ENCODE results near the gene MTUS2. TPM values are rescaled to one million over a fixed set of nuclear protein-coding genes. Genes with fewer than 3 reads are reported as not detected.

The MTUS2 gene
- total and polyA plus RNA-seq, 2 experiments from 2014 or later = 0.27 to 0.38 TPM

DNA sequence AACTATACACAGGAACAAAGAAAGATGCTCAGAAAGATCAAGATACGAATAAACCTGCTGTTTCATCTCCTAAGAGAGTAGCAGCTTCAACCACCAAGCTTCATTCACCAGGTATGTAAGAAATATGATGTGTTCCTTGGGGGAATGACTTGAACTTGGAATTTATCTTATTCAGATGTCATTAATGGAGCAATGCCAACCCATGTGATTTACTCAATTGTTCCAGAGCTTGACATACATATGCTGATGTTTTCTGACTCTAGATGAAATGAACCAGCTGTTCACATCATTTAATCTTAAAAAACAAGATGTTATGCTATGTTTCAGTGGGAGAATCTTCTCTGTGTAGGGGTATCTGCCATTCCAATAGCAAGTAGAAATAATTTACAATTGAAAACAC lies 504.5 kb downstream of the MTUS2 start (continued):
- no peak for TF ChIP-seq JUNB (IDR thresholded peaks at IDR 0.05; ENCODE audit: unreplicated experiment)

DNA sequence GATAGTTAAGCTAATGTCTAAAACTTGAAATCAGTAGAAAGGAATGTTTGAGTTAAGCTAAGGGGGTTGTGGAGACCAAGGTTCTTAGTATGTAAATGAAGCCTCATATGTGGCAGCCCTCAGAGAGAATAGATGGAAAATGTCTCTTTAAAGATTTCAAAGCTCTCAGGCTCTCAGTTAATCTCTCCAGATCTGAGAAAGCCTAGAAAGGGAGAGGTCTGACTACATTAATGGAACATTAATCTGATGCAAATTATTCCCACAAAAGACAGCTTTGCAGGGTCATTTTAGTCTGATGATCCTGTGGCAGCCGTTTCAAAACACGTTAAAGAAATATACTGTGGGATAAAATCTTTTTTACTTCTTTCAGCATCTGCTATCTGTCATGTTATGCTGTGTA lies 508.4 kb downstream of the MTUS2 start:
- H3K4me1 Mint-ChIP-seq = no peaks in the 10 kb centered on the region
- Histone ChIP-seq H3K9me2 (ENCODE audit: insufficient read depth) (no peaks in the 10 kb centered on the region), H3K27me3 (ENCODE audit: insufficient read depth) (no peaks in the 10 kb centered on the region), H3K27ac (ENCODE audit: low read depth) (no peak overlapping the region), H3K4me2 (no peak overlapping the region), H3K79me2 (replicated peaks; ENCODE audit: insufficient read depth) (no peaks in the 10 kb centered on the region), H4K20me1 (replicated peaks; ENCODE audit: insufficient read depth) (no peaks in the 10 kb centered on the region), H3K4me3 (no peak overlapping the region), H3K36me3 (ENCODE audit: insufficient read depth) (no peaks in the 10 kb centered on the region; the same call in 1 of the 2 replicates), H2AFZ (no peak overlapping the region), H3F3A (replicated peaks; ENCODE audit: low read depth) (no peaks in the 10 kb centered on the region), H3K4me1 (ENCODE audit: insufficient read depth) (no peaks in the 10 kb centered on the region)
- ATAC-seq (no peak), DNase-seq (ENCODE audit: low spot score) (no peak)
- H3K9me3 Mint-ChIP-seq = peaks cover 18% of the 10 kb centered on the region
- peaks cover 10% of the 10 kb centered on the region; the same call in 2 of the 3 replicates for H3K36me3 Mint-ChIP-seq (ENCODE audit: low read depth)
- no peak overlapping the region for H3K27ac Mint-ChIP-seq
- H3K4me3 Mint-ChIP-seq = no peak overlapping the region
- H3K27me3 Mint-ChIP-seq (ENCODE audit: insufficient read depth, low read depth, poor library complexity) = peaks cover 2% of the 10 kb centered on the region
- TF ChIP-seq, protein P1, sequence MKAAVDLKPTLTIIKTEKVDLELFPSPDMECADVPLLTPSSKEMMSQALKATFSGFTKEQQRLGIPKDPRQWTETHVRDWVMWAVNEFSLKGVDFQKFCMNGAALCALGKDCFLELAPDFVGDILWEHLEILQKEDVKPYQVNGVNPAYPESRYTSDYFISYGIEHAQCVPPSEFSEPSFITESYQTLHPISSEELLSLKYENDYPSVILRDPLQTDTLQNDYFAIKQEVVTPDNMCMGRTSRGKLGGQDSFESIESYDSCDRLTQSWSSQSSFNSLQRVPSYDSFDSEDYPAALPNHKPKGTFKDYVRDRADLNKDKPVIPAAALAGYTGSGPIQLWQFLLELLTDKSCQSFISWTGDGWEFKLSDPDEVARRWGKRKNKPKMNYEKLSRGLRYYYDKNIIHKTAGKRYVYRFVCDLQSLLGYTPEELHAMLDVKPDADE (IDR thresholded peaks at IDR 0.05) = no peak
- TF ChIP-seq EZH2phosphoT487 (IDR thresholded peaks at IDR 0.05; ENCODE audit: unreplicated experiment) (no peak), POLR2AphosphoS5 (IDR thresholded peaks at IDR 0.05; ENCODE audit: low read depth) (no peak), ZNF331 (CRISPR knock-in tag; IDR thresholded peaks at IDR 0.05; ENCODE audit: low read depth) (no peak), JUNB (IDR thresholded peaks at IDR 0.05; ENCODE audit: unreplicated experiment) (no peak), ZNF114 (CRISPR knock-in tag; IDR thresholded peaks at IDR 0.05) (no peak), EZH2 (IDR thresholded peaks at IDR 0.05; ENCODE audit: low read depth, unreplicated experiment) (no peak), NANOG (IDR thresholded peaks at IDR 0.05; ENCODE audit: borderline replicate concordance) (no peak)
- TF ChIP-seq, protein P2, sequence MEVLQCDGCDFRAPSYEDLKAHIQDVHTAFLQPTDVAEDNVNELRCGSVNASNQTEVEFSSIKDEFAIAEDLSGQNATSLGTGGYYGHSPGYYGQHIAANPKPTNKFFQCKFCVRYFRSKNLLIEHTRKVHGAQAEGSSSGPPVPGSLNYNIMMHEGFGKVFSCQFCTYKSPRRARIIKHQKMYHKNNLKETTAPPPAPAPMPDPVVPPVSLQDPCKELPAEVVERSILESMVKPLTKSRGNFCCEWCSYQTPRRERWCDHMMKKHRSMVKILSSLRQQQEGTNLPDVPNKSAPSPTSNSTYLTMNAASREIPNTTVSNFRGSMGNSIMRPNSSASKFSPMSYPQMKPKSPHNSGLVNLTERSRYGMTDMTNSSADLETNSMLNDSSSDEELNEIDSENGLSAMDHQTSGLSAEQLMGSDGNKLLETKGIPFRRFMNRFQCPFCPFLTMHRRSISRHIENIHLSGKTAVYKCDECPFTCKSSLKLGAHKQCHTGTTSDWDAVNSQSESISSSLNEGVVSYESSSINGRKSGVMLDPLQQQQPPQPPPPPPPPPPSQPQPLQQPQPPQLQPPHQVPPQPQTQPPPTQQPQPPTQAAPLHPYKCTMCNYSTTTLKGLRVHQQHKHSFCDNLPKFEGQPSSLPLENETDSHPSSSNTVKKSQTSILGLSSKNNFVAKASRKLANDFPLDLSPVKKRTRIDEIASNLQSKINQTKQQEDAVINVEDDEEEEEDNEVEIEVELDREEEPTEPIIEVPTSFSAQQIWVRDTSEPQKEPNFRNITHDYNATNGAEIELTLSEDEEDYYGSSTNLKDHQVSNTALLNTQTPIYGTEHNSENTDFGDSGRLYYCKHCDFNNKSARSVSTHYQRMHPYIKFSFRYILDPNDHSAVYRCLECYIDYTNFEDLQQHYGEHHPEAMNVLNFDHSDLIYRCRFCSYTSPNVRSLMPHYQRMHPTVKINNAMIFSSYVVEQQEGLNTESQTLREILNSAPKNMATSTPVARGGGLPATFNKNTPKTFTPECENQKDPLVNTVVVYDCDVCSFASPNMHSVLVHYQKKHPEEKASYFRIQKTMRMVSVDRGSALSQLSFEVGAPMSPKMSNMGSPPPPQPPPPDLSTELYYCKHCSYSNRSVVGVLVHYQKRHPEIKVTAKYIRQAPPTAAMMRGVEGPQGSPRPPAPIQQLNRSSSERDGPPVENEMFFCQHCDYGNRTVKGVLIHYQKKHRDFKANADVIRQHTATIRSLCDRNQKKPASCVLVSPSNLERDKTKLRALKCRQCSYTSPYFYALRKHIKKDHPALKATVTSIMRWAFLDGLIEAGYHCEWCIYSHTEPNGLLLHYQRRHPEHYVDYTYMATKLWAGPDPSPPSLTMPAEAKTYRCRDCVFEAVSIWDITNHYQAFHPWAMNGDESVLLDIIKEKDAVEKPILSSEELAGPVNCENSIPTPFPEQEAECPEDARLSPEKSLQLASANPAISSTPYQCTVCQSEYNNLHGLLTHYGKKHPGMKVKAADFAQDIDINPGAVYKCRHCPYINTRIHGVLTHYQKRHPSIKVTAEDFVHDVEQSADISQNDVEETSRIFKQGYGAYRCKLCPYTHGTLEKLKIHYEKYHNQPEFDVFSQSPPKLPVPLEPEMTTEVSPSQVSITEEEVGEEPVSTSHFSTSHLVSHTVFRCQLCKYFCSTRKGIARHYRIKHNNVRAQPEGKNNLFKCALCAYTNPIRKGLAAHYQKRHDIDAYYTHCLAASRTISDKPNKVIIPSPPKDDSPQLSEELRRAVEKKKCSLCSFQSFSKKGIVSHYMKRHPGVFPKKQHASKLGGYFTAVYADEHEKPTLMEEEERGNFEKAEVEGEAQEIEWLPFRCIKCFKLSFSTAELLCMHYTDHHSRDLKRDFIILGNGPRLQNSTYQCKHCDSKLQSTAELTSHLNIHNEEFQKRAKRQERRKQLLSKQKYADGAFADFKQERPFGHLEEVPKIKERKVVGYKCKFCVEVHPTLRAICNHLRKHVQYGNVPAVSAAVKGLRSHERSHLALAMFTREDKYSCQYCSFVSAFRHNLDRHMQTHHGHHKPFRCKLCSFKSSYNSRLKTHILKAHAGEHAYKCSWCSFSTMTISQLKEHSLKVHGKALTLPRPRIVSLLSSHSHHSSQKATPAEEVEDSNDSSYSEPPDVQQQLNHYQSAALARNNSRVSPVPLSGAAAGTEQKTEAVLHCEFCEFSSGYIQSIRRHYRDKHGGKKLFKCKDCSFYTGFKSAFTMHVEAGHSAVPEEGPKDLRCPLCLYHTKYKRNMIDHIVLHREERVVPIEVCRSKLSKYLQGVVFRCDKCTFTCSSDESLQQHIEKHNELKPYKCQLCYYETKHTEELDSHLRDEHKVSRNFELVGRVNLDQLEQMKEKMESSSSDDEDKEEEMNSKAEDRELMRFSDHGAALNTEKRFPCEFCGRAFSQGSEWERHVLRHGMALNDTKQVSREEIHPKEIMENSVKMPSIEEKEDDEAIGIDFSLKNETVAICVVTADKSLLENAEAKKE (CRISPR knock-in tag; IDR thresholded peaks at IDR 0.05) = no peak
- TF ChIP-seq, protein P3, sequence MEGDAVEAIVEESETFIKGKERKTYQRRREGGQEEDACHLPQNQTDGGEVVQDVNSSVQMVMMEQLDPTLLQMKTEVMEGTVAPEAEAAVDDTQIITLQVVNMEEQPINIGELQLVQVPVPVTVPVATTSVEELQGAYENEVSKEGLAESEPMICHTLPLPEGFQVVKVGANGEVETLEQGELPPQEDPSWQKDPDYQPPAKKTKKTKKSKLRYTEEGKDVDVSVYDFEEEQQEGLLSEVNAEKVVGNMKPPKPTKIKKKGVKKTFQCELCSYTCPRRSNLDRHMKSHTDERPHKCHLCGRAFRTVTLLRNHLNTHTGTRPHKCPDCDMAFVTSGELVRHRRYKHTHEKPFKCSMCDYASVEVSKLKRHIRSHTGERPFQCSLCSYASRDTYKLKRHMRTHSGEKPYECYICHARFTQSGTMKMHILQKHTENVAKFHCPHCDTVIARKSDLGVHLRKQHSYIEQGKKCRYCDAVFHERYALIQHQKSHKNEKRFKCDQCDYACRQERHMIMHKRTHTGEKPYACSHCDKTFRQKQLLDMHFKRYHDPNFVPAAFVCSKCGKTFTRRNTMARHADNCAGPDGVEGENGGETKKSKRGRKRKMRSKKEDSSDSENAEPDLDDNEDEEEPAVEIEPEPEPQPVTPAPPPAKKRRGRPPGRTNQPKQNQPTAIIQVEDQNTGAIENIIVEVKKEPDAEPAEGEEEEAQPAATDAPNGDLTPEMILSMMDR (conservative IDR thresholded peaks at IDR 0.05; ENCODE audit: low read depth in 2 of 2) = no peak
